A549 (cell line): ENCODE results near the gene NFASC.

Experiments
- BCL3 ChIP-seq: fragments of >200 bp; sonication (Bioruptor Twin); formaldehyde crosslinking; IDR thresholded peaks from 3 replicates; pipeline ENCODE4 v1.6.1; 2016
- CTCF ChIP-seq: fragments of >200 bp; sonication (Bioruptor Twin); formaldehyde crosslinking; IDR thresholded peaks from 3 replicates; pipeline ENCODE4 v1.5.1; 2016
- EHMT2 ChIP-seq: fragments of 200-600 bp; sonication (generic); IDR thresholded peaks from 2 replicates; pipeline ENCODE4 v1.6.1; 2016; ENCODE audit warnings: antibody characterized with exemption, low read depth, mild to moderate bottlenecking, moderate library complexity
- EP300 ChIP-seq, 2 experiments: fragments of >200 bp; sonication (Bioruptor Twin); formaldehyde crosslinking; IDR thresholded peaks; 2 replicates in 1 of 2; 3 replicates in 1 of 2; pipeline ENCODE4 v1.6.1; 2016 to 2017
- HOXA7 ChIP-seq: fragments of 250-450 bp; sonication (Bioruptor Pico); IDR thresholded peaks from 2 replicates; pipeline ENCODE4 v1.5.0; 2020; ENCODE audit warnings: mild to moderate bottlenecking, moderate library complexity
- JUNB ChIP-seq: fragments of >200 bp; sonication (Bioruptor Twin); formaldehyde crosslinking; IDR thresholded peaks from 2 replicates; pipeline ENCODE4 v1.6.1; 2016
- MAFK ChIP-seq: fragments of 450-650 bp; IDR thresholded peaks from 2 replicates; pipeline ENCODE4 v1.6.1; 2014; ENCODE audit not compliant: partially characterized antibody
- MAX ChIP-seq: IDR thresholded peaks from 2 replicates; pipeline ENCODE4 v1.6.1; 2012
- MYC ChIP-seq: IDR thresholded peaks from 2 replicates; pipeline ENCODE4 v1.6.1; 2012; ENCODE audit warnings: mild to moderate bottlenecking, inconsistent platforms, low read length, improper control_type of control experiment, borderline replicate concordance
- POLR2A ChIP-seq: IDR thresholded peaks from 2 replicates; pipeline ENCODE4 v1.6.1; 2012; ENCODE audit warnings: mild to moderate bottlenecking, low read length
- RAD21 ChIP-seq, 2 experiments: fragments of >200 bp in 1 of 2; sonication (Bioruptor Twin) in 1 of 2; formaldehyde crosslinking in 1 of 2; IDR thresholded peaks in 1 of 2; conservative IDR thresholded peaks in 1 of 2; 2 replicates in 1 of 2; 3 replicates in 1 of 2; pipeline ENCODE4 v1.6.1; 2012 to 2018; ENCODE audit warnings: inconsistent platforms in 1 of 2
- RCOR1 ChIP-seq: fragments of 150-350 bp; IDR thresholded peaks from 2 replicates; pipeline ENCODE4 v1.6.1; 2014; ENCODE audit warnings: antibody characterized with exemption, low read length, low read depth
- SMC3 ChIP-seq: fragments of >200 bp; sonication (Bioruptor Twin); formaldehyde crosslinking; IDR thresholded peaks from 3 replicates; pipeline ENCODE4 v1.6.1; 2018; ENCODE audit warnings: inconsistent platforms
- SREBF2 ChIP-seq: fragments of 450-650 bp; IDR thresholded peaks from 2 replicates; pipeline ENCODE4 v1.6.1; 2014; ENCODE audit warnings: mild to moderate bottlenecking, moderate library complexity

GRCh38 chr1:205016584-205016983, 145.9 kb downstream of the NFASC start:
- TF ChIP-seq MAFK (no peak), EP300 (IDR thresholded peaks at IDR 0.05) (no peak), CTCF (no peak), MAX (no peak), BCL3 (no peak), POLR2A (no peak), RCOR1 (no peak), HOXA7 (CRISPR knock-in tag) (no peak), EHMT2 (no peak), SREBF2 (no peak), MYC (no peak), RAD21 (conservative IDR thresholded peaks at IDR 0.05 in 1 of 2, IDR thresholded peaks at IDR 0.05 in 1 of 2) (no peak), JUNB (no peak), SMC3 (no peak)
